C4-2B (cell line): ENCODE measurements around the gene CCT7.

Experiments
- CTCF ChIP-seq: fragments of 450-650 bp; conservative IDR thresholded peaks from 2 replicates; pipeline ENCODE4 v1.5.1; 2017; ENCODE audit warnings: mild to moderate bottlenecking
- ZFX ChIP-seq: fragments of 450-650 bp; IDR thresholded peaks from 2 replicates; pipeline ENCODE4 v1.6.1; 2017

DNA sequence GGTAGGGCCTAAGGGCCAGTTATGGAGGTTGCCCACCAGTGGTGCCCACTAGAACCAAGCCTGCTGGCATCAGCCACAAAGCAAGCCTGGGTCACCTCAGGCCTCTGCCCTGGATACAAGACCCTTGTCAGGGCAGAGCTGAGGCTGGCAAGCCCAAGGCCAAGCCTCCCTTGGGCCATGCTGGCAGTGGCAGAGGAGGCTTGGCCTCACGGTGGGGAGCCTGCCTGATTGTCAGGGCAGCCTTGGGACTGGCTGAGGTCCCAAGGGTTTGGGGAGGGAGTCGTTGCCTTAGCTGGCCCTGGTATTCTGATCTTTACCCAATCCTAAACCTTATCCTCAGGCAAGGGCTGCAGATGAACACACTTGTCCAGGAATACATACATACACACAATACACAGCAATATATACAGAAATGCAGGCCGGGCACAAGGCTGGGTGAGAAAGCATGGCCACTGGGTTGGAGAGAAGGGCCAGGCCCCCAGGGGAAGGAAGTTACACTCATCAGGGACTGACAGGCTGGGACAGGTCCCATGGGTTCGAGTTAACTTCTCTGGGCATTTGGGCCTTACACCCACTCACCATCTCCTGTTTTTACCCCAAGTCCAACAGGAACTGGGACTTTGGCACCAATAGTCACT lies 21.0 kb downstream of the CCT7 start:
- no peak for TF ChIP-seq CTCF
- TF ChIP-seq ZFX: no peak
